Colonic mucosa (tissue), 4 donors: ENCODE data around the gene TMPRSS6. TPM values are rescaled to one million over a fixed set of nuclear protein-coding genes. Genes with fewer than 3 reads are reported as not detected.

ENCODE experiments used
- DNase-seq: peaks from one replicate; pipeline ENCODE4 v3.0.0-alpha.2; 2020
- H3K27ac ChIP-seq: fragments of 200-600 bp; one replicate; pipeline ENCODE4 v1.8.0; 2021
- H3K27me3 ChIP-seq: fragments of 200-600 bp; one replicate; pipeline ENCODE4 v1.8.0; 2021
- H3K36me3 ChIP-seq: fragments of 200-600 bp; one replicate; pipeline ENCODE4 v1.8.0; 2021
- H3K4me1 ChIP-seq: fragments of 200-600 bp; one replicate; pipeline ENCODE4 v1.8.0; 2021; ENCODE audit warnings: mild to moderate bottlenecking
- H3K4me3 ChIP-seq: fragments of 200-600 bp; one replicate; pipeline ENCODE4 v1.8.0; 2021
- H3K9ac ChIP-seq, 2 donors: one replicate each; pipeline ENCODE4 v1.7.0; 2013; ENCODE audit warnings: control low read depth in 2 of 2, low read depth in 2 of 2, low read length in 2 of 2
- H3K9me3 ChIP-seq: fragments of 200-600 bp; one replicate; pipeline ENCODE4 v1.8.0; 2021
- intact Hi-C: fragments of 100-400 bp; cut with DNase I; formaldehyde crosslinking; loops from one replicate; pipeline ENCODE4 v1.14.1; 2022
- total RNA-seq, 2 donors: library from RNA; stranded (reverse); fragmentation: NEBNext Ultra II Directional in 1 of 2; extraction: Animal tissue kit (Norgen Biotek cat#: 25700) in 1 of 2; gene quantifications; one replicate each; pipeline ENCODE4 v1.2.1, GENCODE V29; 2021
- TF ChIP-seq, protein P1 (sequence below): fragments of 200-600 bp; IDR thresholded peaks from one replicate; pipeline ENCODE4 v1.8.0; 2022; ENCODE audit warnings: antibody characterized with exemption, mild to moderate bottlenecking
- donor health status: healthy.
- donor health status: DM: no; HTN: no; CAD: no.
- donor health status: DM: no; HTN: no; CAD: no.

The TMPRSS6 gene
- total RNA-seq, 2 donors from 2014 or later, result 0.10 to 1.5 TPM

DNA sequence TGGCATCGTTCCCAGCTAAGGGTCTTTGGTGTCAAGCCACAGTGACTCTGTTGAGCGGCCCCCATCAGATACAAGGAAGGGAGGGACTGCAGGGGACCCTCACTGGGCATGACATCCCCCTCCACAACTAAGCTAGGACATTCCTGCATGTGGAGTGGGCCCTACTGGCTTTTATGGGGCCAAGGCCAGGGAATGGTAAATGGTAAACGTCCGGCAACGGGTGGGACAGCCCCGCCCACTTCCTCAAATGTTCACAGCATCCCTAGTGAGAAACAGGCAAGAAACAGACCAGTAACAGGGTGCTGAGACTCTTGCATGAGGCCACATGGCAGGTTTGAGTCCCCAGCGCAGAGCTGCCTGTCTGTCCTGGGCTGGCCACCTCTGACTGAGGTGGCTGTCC is 4.4 kb downstream of the TMPRSS6 start:
- TF ChIP-seq, protein P1, sequence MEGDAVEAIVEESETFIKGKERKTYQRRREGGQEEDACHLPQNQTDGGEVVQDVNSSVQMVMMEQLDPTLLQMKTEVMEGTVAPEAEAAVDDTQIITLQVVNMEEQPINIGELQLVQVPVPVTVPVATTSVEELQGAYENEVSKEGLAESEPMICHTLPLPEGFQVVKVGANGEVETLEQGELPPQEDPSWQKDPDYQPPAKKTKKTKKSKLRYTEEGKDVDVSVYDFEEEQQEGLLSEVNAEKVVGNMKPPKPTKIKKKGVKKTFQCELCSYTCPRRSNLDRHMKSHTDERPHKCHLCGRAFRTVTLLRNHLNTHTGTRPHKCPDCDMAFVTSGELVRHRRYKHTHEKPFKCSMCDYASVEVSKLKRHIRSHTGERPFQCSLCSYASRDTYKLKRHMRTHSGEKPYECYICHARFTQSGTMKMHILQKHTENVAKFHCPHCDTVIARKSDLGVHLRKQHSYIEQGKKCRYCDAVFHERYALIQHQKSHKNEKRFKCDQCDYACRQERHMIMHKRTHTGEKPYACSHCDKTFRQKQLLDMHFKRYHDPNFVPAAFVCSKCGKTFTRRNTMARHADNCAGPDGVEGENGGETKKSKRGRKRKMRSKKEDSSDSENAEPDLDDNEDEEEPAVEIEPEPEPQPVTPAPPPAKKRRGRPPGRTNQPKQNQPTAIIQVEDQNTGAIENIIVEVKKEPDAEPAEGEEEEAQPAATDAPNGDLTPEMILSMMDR, result no peak
- no peaks in the 10 kb centered on the region for H3K27me3 ChIP-seq
- no peak overlapping the region for H3K27ac ChIP-seq
- intact Hi-C loops, result no loop called here
- no peak overlapping the region for H3K4me3 ChIP-seq
- H3K36me3 ChIP-seq, result no peaks in the 10 kb centered on the region
- H3K9me3 ChIP-seq, result no peaks in the 10 kb centered on the region
- no peak overlapping the region for H3K9ac ChIP-seq
- DNase-seq, result no peak
- H3K4me1 ChIP-seq, result no peaks in the 10 kb centered on the region

GRCh38 chr22:37103656-37104452 is 5.7 kb downstream of the TMPRSS6 start:
- Histone ChIP-seq H3K9ac (no peak overlapping the region), H3K27ac (no peak overlapping the region), H3K27me3 (no peaks in the 10 kb centered on the region), H3K4me1 (no peaks in the 10 kb centered on the region), H3K9me3 (no peaks in the 10 kb centered on the region), H3K36me3 (no peaks in the 10 kb centered on the region), H3K4me3 (no peak overlapping the region)
- no peak for DNase-seq
- intact Hi-C loops, result no loop called here
- TF ChIP-seq, protein P1, result no peak

DNA sequence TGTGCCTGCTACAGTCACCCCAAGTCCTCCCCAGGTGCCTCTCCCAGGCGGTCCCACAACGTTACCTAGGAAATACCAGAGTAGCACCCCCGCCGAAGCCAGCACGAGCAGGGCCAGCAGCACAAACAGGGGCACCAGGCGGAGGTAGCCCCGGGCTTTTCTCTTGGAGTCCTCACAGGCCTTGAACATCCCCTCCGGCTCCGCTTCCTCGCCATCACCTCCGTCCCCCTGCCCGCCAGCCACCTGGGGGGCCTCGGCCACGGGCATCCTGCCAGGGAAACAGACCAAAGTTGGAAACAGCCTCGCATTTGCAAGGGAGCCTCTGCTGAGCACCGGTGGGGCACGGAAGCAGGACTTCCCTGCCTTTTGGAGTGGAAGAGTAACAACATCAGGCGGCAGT is 6.4 kb downstream of the TMPRSS6 start:
- Histone ChIP-seq H3K27ac (no peak overlapping the region), H3K36me3 (no peaks in the 10 kb centered on the region), H3K9me3 (no peaks in the 10 kb centered on the region), H3K9ac (no peak overlapping the region), H3K4me1 (no peaks in the 10 kb centered on the region), H3K4me3 (no peak overlapping the region), H3K27me3 (no peaks in the 10 kb centered on the region)
- intact Hi-C loops, result no loop called here
- no peak for DNase-seq
- TF ChIP-seq, protein P1, result no peak

GRCh38 chr22:37101311-37102066 is 8.0 kb downstream of the TMPRSS6 start:
- Histone ChIP-seq H3K4me3 (no peak overlapping the region), H3K27me3 (no peaks in the 10 kb centered on the region), H3K4me1 (no peaks in the 10 kb centered on the region), H3K36me3 (no peaks in the 10 kb centered on the region), H3K9ac (peak overlapping the region in 1 of 2 donors; percentile 12), H3K9me3 (no peaks in the 10 kb centered on the region), H3K27ac (peak overlapping the region; percentile 51)
- intact Hi-C loops, result no loop called here
- peak; percentile 46 for DNase-seq
- TF ChIP-seq, protein P1, result no peak

DNA sequence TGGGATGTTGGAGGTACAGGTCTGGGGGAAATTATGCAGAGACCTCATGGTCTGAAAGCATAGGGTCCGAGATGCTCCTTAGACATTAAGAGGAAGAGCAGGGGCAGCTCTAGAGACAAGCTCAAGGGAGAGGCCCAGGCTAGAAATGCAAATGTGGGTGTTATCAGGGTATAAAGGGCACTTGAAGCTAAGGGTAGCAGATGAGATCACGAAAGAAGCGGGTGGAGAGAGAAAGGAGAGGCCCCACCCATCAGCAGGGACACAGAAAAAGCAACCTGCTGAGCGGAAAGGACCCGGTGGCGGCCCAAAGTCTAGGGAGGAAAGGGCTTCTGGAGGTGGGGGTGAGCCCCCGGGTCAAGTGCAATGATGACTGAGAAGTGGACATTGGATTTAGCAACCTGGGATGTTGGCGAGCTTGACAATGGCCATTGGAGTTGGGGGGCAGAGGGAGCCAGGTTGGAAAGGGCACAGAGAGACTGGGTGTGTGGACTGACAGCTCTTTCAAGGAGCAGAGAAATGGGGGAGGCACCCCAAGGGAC is 8.9 kb downstream of the TMPRSS6 start:
- peak overlapping the region; percentile 51 for H3K27ac ChIP-seq
- H3K4me1 ChIP-seq, result no peaks in the 10 kb centered on the region
- H3K9me3 ChIP-seq, result no peaks in the 10 kb centered on the region
- H3K27me3 ChIP-seq, result no peaks in the 10 kb centered on the region
- DNase-seq, result peak; percentile 52
- H3K4me3 ChIP-seq, result no peak overlapping the region
- H3K36me3 ChIP-seq, result no peaks in the 10 kb centered on the region
- TF ChIP-seq, protein P1, result no peak
- no peak overlapping the region for H3K9ac ChIP-seq
- intact Hi-C loops, result no loop called here
